ENCODE measurements around the gene LAMB1. TPM values are rescaled to one million over a fixed set of nuclear protein-coding genes. Genes with fewer than 3 reads are reported as not detected.

Gene LAMB1
- polyA plus RNA-seq, 1 donor from 2014 or later: 7.6 TPM

GRCh38 chr7:108007261-108007660 is 4.3 kb upstream of the LAMB1 start:
- H3K4me3 ChIP-seq (ENCODE audit: low read length): no peak overlapping the region
- H3K4me2 ChIP-seq (ENCODE audit: low read length): no peak overlapping the region
- H3K9me2 ChIP-seq (ENCODE audit: insufficient read depth, low read length): no peaks in the 10 kb centered on the region
- no peaks in the 10 kb centered on the region for H3K9me3 ChIP-seq (ENCODE audit: low read length)
- no peaks in the 10 kb centered on the region for H3K79me2 ChIP-seq (replicated peaks; ENCODE audit: insufficient read depth, low read length)
- no peak overlapping the region for H3K9ac ChIP-seq (ENCODE audit: low read length)
- no peaks in the 10 kb centered on the region for H3F3A ChIP-seq (ENCODE audit: insufficient read depth, low read length, poor library complexity, severe bottlenecking)
- no peaks in the 10 kb centered on the region for H3K36me3 ChIP-seq (ENCODE audit: insufficient read depth, low read length)
- TF ChIP-seq EZH2 (IDR thresholded peaks at IDR 0.05; ENCODE audit: borderline replicate concordance, insufficient read depth, low read length, poor library complexity, severe bottlenecking): no peak
- no peak for TF ChIP-seq POLR2AphosphoS5 (IDR thresholded peaks at IDR 0.05)
- TF ChIP-seq CTCF (IDR thresholded peaks at IDR 0.05; ENCODE audit: poor library complexity, severe bottlenecking): no peak
- no peak for TF ChIP-seq MXI1 (conservative IDR thresholded peaks at IDR 0.05; ENCODE audit: poor library complexity, severe bottlenecking)
- TF ChIP-seq EP300 (conservative IDR thresholded peaks at IDR 0.05; ENCODE audit: poor library complexity, severe bottlenecking): no peak
- TF ChIP-seq TAF1 (IDR thresholded peaks at IDR 0.05; ENCODE audit: low read depth): no peak
- TF ChIP-seq REST (IDR thresholded peaks at IDR 0.05; ENCODE audit: borderline replicate concordance): no peak
- TF ChIP-seq SMC3 (conservative IDR thresholded peaks at IDR 0.05; ENCODE audit: poor library complexity): no peak
- TF ChIP-seq RAD21 (conservative IDR thresholded peaks at IDR 0.05): no peak
- peaks cover 53% of the 10 kb centered on the region for H3K27me3 ChIP-seq (ENCODE audit: insufficient read depth, low read depth, low read length)
- H4K20me1 ChIP-seq (ENCODE audit: insufficient read depth): no peaks in the 10 kb centered on the region
- no peak overlapping the region for H2AFZ ChIP-seq (ENCODE audit: low read depth, low read length)
- no peak overlapping the region for H3K27ac ChIP-seq (ENCODE audit: low read length)

GRCh38 chr7:108004220-108005142 is 1.5 kb upstream of the LAMB1 start:
- H2AFZ ChIP-seq (ENCODE audit: low read depth, low read length): no peak overlapping the region
- no peaks in the 10 kb centered on the region for H3K9me3 ChIP-seq (ENCODE audit: low read length)
- no peak overlapping the region for H3K9ac ChIP-seq (ENCODE audit: low read length)
- H3K4me2 ChIP-seq (ENCODE audit: low read length): no peak overlapping the region
- H3K36me3 ChIP-seq (ENCODE audit: insufficient read depth, low read length): no peaks in the 10 kb centered on the region
- no peaks in the 10 kb centered on the region for H3K9me2 ChIP-seq (ENCODE audit: insufficient read depth, low read length)
- no peak overlapping the region for H3K4me3 ChIP-seq (ENCODE audit: low read length)
- TF ChIP-seq REST (IDR thresholded peaks at IDR 0.05; ENCODE audit: borderline replicate concordance) (no peak), SMC3 (conservative IDR thresholded peaks at IDR 0.05; ENCODE audit: poor library complexity) (no peak), TAF1 (IDR thresholded peaks at IDR 0.05; ENCODE audit: low read depth) (no peak), MXI1 (conservative IDR thresholded peaks at IDR 0.05; ENCODE audit: poor library complexity, severe bottlenecking) (no peak)
- H4K20me1 ChIP-seq (ENCODE audit: insufficient read depth): no peaks in the 10 kb centered on the region
- H3K27me3 ChIP-seq (ENCODE audit: insufficient read depth, low read depth, low read length): peaks cover 72% of the 10 kb centered on the region
- H3K27ac ChIP-seq (ENCODE audit: low read length): no peak overlapping the region
- no peaks in the 10 kb centered on the region for H3F3A ChIP-seq (ENCODE audit: insufficient read depth, low read length, poor library complexity, severe bottlenecking)
- H3K79me2 ChIP-seq (replicated peaks; ENCODE audit: insufficient read depth, low read length): no peaks in the 10 kb centered on the region

Data from neural cell (in vitro differentiated cells).